Endodermal cell (in vitro differentiated cells): ENCODE results near the gene RYK. TPM values are rescaled to one million over a fixed set of nuclear protein-coding genes. Genes with fewer than 3 reads are reported as not detected.

Experiments
- DNase-seq: peaks from one replicate; pipeline ENCODE4 v3.0.0-alpha.2; 2017
- H3K27ac ChIP-seq: 2 replicates; pipeline ENCODE4 v1.5.1; 2013; ENCODE audit warnings: mild to moderate bottlenecking, low read depth, low read length, moderate library complexity
- H3K27me3 ChIP-seq: 2 replicates; pipeline ENCODE4 v1.6.1; 2013; ENCODE audit warnings: mild to moderate bottlenecking, low read length, moderate library complexity; ENCODE audit not compliant: insufficient read depth, control insufficient read depth, poor library complexity, severe bottlenecking
- H3K36me3 ChIP-seq: 2 replicates; pipeline ENCODE4 v1.7.0; 2013; ENCODE audit warnings: mild to moderate bottlenecking, low read length, moderate library complexity; ENCODE audit not compliant: control insufficient read depth, insufficient read depth
- H3K4me1 ChIP-seq: one replicate; pipeline ENCODE4 v1.7.0; 2013; ENCODE audit warnings: low read length; ENCODE audit not compliant: control insufficient read depth, insufficient read depth
- H3K4me3 ChIP-seq: 2 replicates; pipeline ENCODE4 v1.5.1; 2013; ENCODE audit warnings: mild to moderate bottlenecking, low read length, moderate library complexity
- H3K9ac ChIP-seq: 2 replicates; pipeline ENCODE4 v1.6.1; 2013; ENCODE audit warnings: mild to moderate bottlenecking, low read length, moderate library complexity; ENCODE audit not compliant: poor library complexity, severe bottlenecking; ENCODE audit errors: extremely low read depth
- H3K9me3 ChIP-seq: 2 replicates; pipeline ENCODE4 v1.6.1; 2013; ENCODE audit warnings: mild to moderate bottlenecking, low read length, moderate library complexity; ENCODE audit not compliant: control insufficient read depth
- H3K27ac Mint-ChIP-seq: 2 replicates; pipeline ENCODE4 v1.8.0; 2020; ENCODE audit warnings: mixed read lengths
- H3K27me3 Mint-ChIP-seq: 2 replicates; pipeline ENCODE4 v1.8.0; 2021; ENCODE audit warnings: mild to moderate bottlenecking, mixed read lengths; ENCODE audit not compliant: insufficient read depth
- H3K36me3 Mint-ChIP-seq: 2 replicates; pipeline ENCODE4 v1.8.0; 2020; ENCODE audit warnings: low read depth, mixed read lengths
- H3K4me1 Mint-ChIP-seq: 2 replicates; pipeline ENCODE4 v1.8.0; 2020; ENCODE audit warnings: mixed read lengths
- H3K4me3 Mint-ChIP-seq: 2 replicates; pipeline ENCODE4 v1.8.0; 2020; ENCODE audit warnings: mild to moderate bottlenecking, moderate library complexity, mixed read lengths
- H3K9me3 Mint-ChIP-seq: 2 replicates; pipeline ENCODE4 v1.8.0; 2020; ENCODE audit warnings: mild to moderate bottlenecking, mixed read lengths
- CTCF ChIP-seq: fragments of 200-600 bp; sonication (generic); conservative IDR thresholded peaks from 2 replicates; pipeline ENCODE4 v1.5.0; 2021; ENCODE audit warnings: antibody characterized with exemption, mild to moderate bottlenecking
- WGBS, 2 experiments: methylation state at CpG; one replicate each; pipeline versions ENCODE4 v1.1.5 to v1.1.7; 2013; ENCODE audit warnings: missing lambda C conversion rate in 2 of 2, mixed read lengths in 1 of 2; ENCODE audit not compliant: insufficient coverage in 1 of 2, insufficient read length in 1 of 2; 5-methylcytosine and 5-hydroxymethylcytosine counted together
- total RNA-seq, 2 donors: library from RNA; stranded (reverse); fragmentation: NEBNext Ultra II Directional in 1 of 2; extraction: Animal tissue kit (Norgen Biotek cat#: 25700) in 1 of 2; gene quantifications; 2 replicates in 1 of 2; 3 replicates in 1 of 2; pipeline ENCODE4 v1.2.1, GENCODE V29; 2021

The RYK gene
- total RNA-seq, 2 donors from 2014 or later, result 79.2 to 85.5 TPM

GRCh38 chr3:134198414-134198813 lies 52.2 kb downstream of the RYK start:
- DNase-seq, result no peak
- Histone ChIP-seq H3K9me3 (peaks cover 15% of the 10 kb centered on the region), H3K9ac (no peak overlapping the region), H3K4me1 (no peaks in the 10 kb centered on the region), H3K36me3 (peaks cover 76% of the 10 kb centered on the region), H3K27ac (no peak overlapping the region), H3K4me3 (no peak overlapping the region), H3K27me3 (no peaks in the 10 kb centered on the region)
- Mint-ChIP-seq H3K4me3 (no peak overlapping the region), H3K27ac (peak overlapping the region; percentile 41), H3K9me3 (peaks cover 7% of the 10 kb centered on the region), H3K4me1 (no peaks in the 10 kb centered on the region), H3K27me3 (no peaks in the 10 kb centered on the region), H3K36me3 (peaks cover 67% of the 10 kb centered on the region)
- 93% methylated on average over 2 of the region's 2 CpGs; no CpG with 5 or more reads in 1 of the 2 experiments for WGBS, 2 experiments
- no peak for TF ChIP-seq CTCF

GRCh38 chr3:134197681-134198261 lies 52.9 kb downstream of the RYK start:
- H3K27ac ChIP-seq, result no peak overlapping the region
- Mint-ChIP-seq H3K27me3 (no peaks in the 10 kb centered on the region), H3K36me3 (peaks cover 67% of the 10 kb centered on the region), H3K4me1 (no peaks in the 10 kb centered on the region), H3K27ac (no peak overlapping the region), H3K4me3 (no peak overlapping the region), H3K9me3 (peaks cover 7% of the 10 kb centered on the region)
- 43 to 90% methylated on average over 1 to 2 of the region's 2 CpGs for WGBS, 2 experiments
- no peaks in the 10 kb centered on the region for H3K27me3 ChIP-seq
- peaks cover 74% of the 10 kb centered on the region for H3K36me3 ChIP-seq
- DNase-seq, result no peak
- no peak overlapping the region for H3K4me3 ChIP-seq
- H3K9me3 ChIP-seq, result peaks cover 15% of the 10 kb centered on the region
- H3K4me1 ChIP-seq, result no peaks in the 10 kb centered on the region
- TF ChIP-seq CTCF, result peak; percentile 85
- H3K9ac ChIP-seq, result no peak overlapping the region

GRCh38 chr3:134194247-134194646 lies 56.4 kb downstream of the RYK start:
- Histone ChIP-seq H3K4me1 (no peaks in the 10 kb centered on the region), H3K36me3 (peaks cover 68% of the 10 kb centered on the region), H3K27ac (no peak overlapping the region), H3K9me3 (no peaks in the 10 kb centered on the region), H3K27me3 (no peaks in the 10 kb centered on the region), H3K4me3 (no peak overlapping the region), H3K9ac (no peak overlapping the region)
- H3K9me3 Mint-ChIP-seq, result no peaks in the 10 kb centered on the region
- no peak overlapping the region for H3K27ac Mint-ChIP-seq
- 88 to 94% methylated on average over 1 to 2 of the region's 2 CpGs for WGBS, 2 experiments
- H3K4me3 Mint-ChIP-seq, result no peak overlapping the region
- no peak for TF ChIP-seq CTCF
- H3K4me1 Mint-ChIP-seq, result peaks cover 12% of the 10 kb centered on the region
- H3K36me3 Mint-ChIP-seq, result peaks cover 51% of the 10 kb centered on the region
- no peaks in the 10 kb centered on the region for H3K27me3 Mint-ChIP-seq
- DNase-seq, result no peak
